ENCODE data around the gene HSD17B1. TPM values are rescaled to one million over a fixed set of nuclear protein-coding genes. Genes with fewer than 3 reads are reported as not detected.

HSD17B1 gene, protein sequence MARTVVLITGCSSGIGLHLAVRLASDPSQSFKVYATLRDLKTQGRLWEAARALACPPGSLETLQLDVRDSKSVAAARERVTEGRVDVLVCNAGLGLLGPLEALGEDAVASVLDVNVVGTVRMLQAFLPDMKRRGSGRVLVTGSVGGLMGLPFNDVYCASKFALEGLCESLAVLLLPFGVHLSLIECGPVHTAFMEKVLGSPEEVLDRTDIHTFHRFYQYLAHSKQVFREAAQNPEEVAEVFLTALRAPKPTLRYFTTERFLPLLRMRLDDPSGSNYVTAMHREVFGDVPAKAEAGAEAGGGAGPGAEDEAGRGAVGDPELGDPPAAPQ
- total RNA-seq, result 9.4 and 11.0 TPM in 2 replicates

DNA sequence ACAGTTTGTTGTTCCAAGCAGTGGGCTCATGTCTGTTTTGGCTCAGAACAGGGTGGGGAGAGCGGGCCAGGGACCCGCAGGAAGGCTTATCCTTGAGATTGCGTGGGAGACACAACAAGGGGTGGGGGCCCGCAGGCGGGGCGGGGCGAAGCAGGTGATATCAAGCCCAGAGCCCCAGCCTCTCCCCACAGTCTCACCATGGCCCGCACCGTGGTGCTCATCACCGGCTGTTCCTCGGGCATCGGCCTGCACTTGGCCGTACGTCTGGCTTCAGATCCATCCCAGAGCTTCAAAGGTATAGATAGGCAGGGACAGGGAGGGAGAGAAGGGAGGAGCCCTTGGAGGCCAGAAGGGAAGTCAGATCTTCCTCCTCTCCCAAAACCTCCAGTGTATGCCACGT lies at the start of gene HSD17B1:
HSD17B1 (plus strand) TSS at position 188 of the 400 bp plus-strand sequence; CDS start at position 199, 11 bp downstream.

GRCh38 chr17:42536048-42536371 lies 16.7 kb upstream of the HSD17B1 start, which contains the start of gene NAGLU:
NAGLU (plus strand) TSS chr17:42536241; CDS start chr17:42536273, 32 bp downstream.

GRCh38 chr17:42561897-42562387 lies 9.2 kb downstream of the HSD17B1 start, which contains the start of gene COASY:
COASY (plus strand) TSS chr17:42562148; CDS start chr17:42562623, 475 bp downstream.

DNA sequence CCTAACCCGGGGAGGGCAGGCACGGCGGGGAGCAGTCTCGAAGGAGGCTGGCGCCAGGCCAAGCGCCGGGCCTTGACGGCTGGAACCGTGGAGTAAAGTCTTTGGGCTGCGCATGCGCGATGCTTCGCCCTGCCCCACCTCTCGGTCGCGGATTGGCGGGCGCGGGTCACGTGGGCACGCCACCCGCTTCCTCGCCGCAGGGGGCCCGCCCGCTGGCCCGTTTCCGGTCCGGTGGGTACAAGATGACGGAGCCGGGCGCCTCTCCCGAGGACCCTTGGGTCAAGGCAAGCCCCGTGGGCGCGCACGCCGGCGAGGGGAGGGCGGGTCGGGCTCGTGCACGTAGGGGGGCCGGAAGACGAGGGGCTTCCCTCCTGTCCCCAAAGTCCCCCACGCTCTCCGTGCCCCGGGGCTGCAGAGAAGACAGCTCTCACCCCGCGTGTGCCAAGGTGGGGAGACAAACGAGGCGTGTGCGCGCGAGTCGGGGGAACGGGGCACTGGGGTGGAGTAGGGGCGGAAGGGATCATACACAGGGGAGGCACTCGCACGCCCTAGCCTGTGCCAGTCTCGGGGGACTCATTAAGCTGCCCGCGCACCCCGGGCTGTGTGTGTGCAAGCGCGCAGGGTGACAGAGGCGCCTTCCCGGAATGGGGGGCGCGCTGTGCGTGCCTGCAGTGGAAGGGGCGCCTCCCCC lies 14.3 kb downstream of the HSD17B1 start, which contains the start of gene MLX:
MLX (plus strand) TSS at position 218 of the 691 bp plus-strand sequence; CDS start at position 243, 25 bp downstream.

GRCh38 chr17:42577532-42578281 lies 25.0 kb downstream of the HSD17B1 start, which contains the start of gene PSMC3IP:
PSMC3IP (minus strand) TSS chr17:42577729; CDS start chr17:42577686, 43 bp downstream.

Other genes with a start within 250 kb of the HSD17B1 start
- 69.5 and 73.4 TPM in 2 replicates for gene STAT3, start 164.5 kb upstream of the HSD17B1 start, total RNA-seq
- 272 and 304 TPM in 2 replicates for gene CAVIN1, start 129.7 kb upstream of the HSD17B1 start, total RNA-seq
- gene ATP6V0A1, start 94.0 kb upstream of the HSD17B1 start, total RNA-seq, result 17.5 and 28.0 TPM in 2 replicates
- 28.3 and 35.3 TPM in 2 replicates for gene NAGLU, start 16.7 kb upstream of the HSD17B1 start, total RNA-seq
- gene COASY, start 9.2 kb downstream of the HSD17B1 start, total RNA-seq, result 41.6 and 48.9 TPM in 2 replicates
- 32.3 and 39.7 TPM in 2 replicates for gene MLX, start 14.2 kb downstream of the HSD17B1 start, total RNA-seq
- 3.7 and 14.1 TPM in 2 replicates for gene PSMC3IP, start 24.8 kb downstream of the HSD17B1 start, total RNA-seq
- 42.8 and 63.2 TPM in 2 replicates for gene RETREG3, start 56.5 kb downstream of the HSD17B1 start, total RNA-seq
- gene TUBG1, start 56.8 kb downstream of the HSD17B1 start, total RNA-seq, result 81.3 and 122 TPM in 2 replicates
- 10.6 and 12.9 TPM in 2 replicates for gene TUBG2, start 106.4 kb downstream of the HSD17B1 start, total RNA-seq
- gene PLEKHH3, start 124.1 kb downstream of the HSD17B1 start, total RNA-seq, result 24.2 and 29.9 TPM in 2 replicates
- gene CCR10, start 128.9 kb downstream of the HSD17B1 start, total RNA-seq, result 0.16 TPM in 1 of 2 replicates, not detected in the other
- 3.2 and 4.6 TPM in 2 replicates for gene CNTNAP1, start 129.6 kb downstream of the HSD17B1 start, total RNA-seq
- gene EZH1, start 192.1 kb downstream of the HSD17B1 start, total RNA-seq, result 5.0 and 12.8 TPM in 2 replicates
- 2.3 TPM in 1 of 2 replicates, not detected in the other for gene RAMP2, start 208.3 kb downstream of the HSD17B1 start, total RNA-seq
- 111 and 147 TPM in 2 replicates for gene VPS25, start 220.5 kb downstream of the HSD17B1 start, total RNA-seq
- gene WNK4, start 227.7 kb downstream of the HSD17B1 start, total RNA-seq, result 2.1 and 6.2 TPM in 2 replicates
- gene COA3, start 245.8 kb downstream of the HSD17B1 start, total RNA-seq, result 57.3 and 83.3 TPM in 2 replicates
- not detected in 2 replicates for gene CNTD1, start 245.9 kb downstream of the HSD17B1 start, total RNA-seq

Measured in hair follicular keratinocyte (primary cell).